ENCODE data around the gene GH1. TPM values are rescaled to one million over a fixed set of nuclear protein-coding genes. Genes with fewer than 3 reads are reported as not detected.
A peak's percentile ranks its signal among the peaks of the same experiment; 100 is the strongest.
"Not testable (repeated sequence)": the region's sequence is repeated elsewhere in the genome, so short reads cannot be mapped to it uniquely, and the experiment has no call there.

Gene GH1
- total RNA-seq, 2 donors from 2014 or later = not detected

- not testable (repeated sequence) for H3K4me3 Mint-ChIP-seq; H3K4me1 Mint-ChIP-seq (ENCODE audit: low read depth in 2 of 2); H3K27me3 Mint-ChIP-seq; H3K9me3 Mint-ChIP-seq; H3K36me3 Mint-ChIP-seq; H3K27ac Mint-ChIP-seq; ATAC-seq; DNase-seq (ENCODE audit: low spot score)
Measured at GRCh38 chr17:63889026-63889848, 29.4 kb downstream of the GH1 start.

- not testable (repeated sequence) for H3K27me3 Mint-ChIP-seq; H3K36me3 Mint-ChIP-seq; DNase-seq (ENCODE audit: low spot score); H3K4me1 Mint-ChIP-seq (ENCODE audit: low read depth in 2 of 2); H3K9me3 Mint-ChIP-seq; ATAC-seq; H3K4me3 Mint-ChIP-seq; H3K27ac Mint-ChIP-seq
Measured at GRCh38 chr17:63885119-63885518, 33.5 kb downstream of the GH1 start.

GRCh38 chr17:63882626-63883126 lies 36.0 kb downstream of the GH1 start:
- not testable (repeated sequence) for H3K27ac Mint-ChIP-seq; ATAC-seq; H3K27me3 Mint-ChIP-seq; H3K9me3 Mint-ChIP-seq; H3K4me3 Mint-ChIP-seq; H3K36me3 Mint-ChIP-seq; H3K4me1 Mint-ChIP-seq (ENCODE audit: low read depth in 2 of 2); DNase-seq (ENCODE audit: low spot score)

GRCh38 chr17:63881935-63882601 lies 36.6 kb downstream of the GH1 start, which contains the start of gene GH2:
GH2 (minus strand) TSS chr17:63881944; CDS start chr17:63881801, 143 bp downstream.
- DNase-seq (ENCODE audit: low spot score) = no peak
- Mint-ChIP-seq H3K36me3 (no peaks in the 10 kb centered on the region), H3K4me1 (ENCODE audit: low read depth in 2 of 2) (peaks cover 0 to 2% of the 10 kb centered on the region in 2 donors), H3K9me3 (no peaks in the 10 kb centered on the region), H3K27me3 (peaks cover 0 to 3% of the 10 kb centered on the region in 2 donors), H3K27ac (no peak within 1 kb of the TSS), H3K4me3 (no peak within 1 kb of the TSS)
- ATAC-seq = peak; percentile 70 to 79

- not testable (repeated sequence) for H3K4me3 Mint-ChIP-seq; DNase-seq (ENCODE audit: low spot score); H3K4me1 Mint-ChIP-seq (ENCODE audit: low read depth in 2 of 2); ATAC-seq; H3K36me3 Mint-ChIP-seq; H3K9me3 Mint-ChIP-seq; H3K27ac Mint-ChIP-seq; H3K27me3 Mint-ChIP-seq
Measured at GRCh38 chr17:63881337-63881736, 37.3 kb downstream of the GH1 start.

GRCh38 chr17:63880706-63881105 lies 37.9 kb downstream of the GH1 start:
- Mint-ChIP-seq H3K36me3 (no peaks in the 10 kb centered on the region), H3K9me3 (no peaks in the 10 kb centered on the region), H3K4me3 (no peak overlapping the region), H3K27me3 (peaks cover 0 to 3% of the 10 kb centered on the region in 2 donors), H3K27ac (no peak overlapping the region), H3K4me1 (ENCODE audit: low read depth in 2 of 2) (peaks cover 0 to 2% of the 10 kb centered on the region in 2 donors)
- no peak for DNase-seq (ENCODE audit: low spot score)
- no peak for ATAC-seq

- H3K27me3 Mint-ChIP-seq; H3K9me3 Mint-ChIP-seq; H3K4me3 Mint-ChIP-seq; H3K36me3 Mint-ChIP-seq; H3K27ac Mint-ChIP-seq; ATAC-seq; H3K4me1 Mint-ChIP-seq (ENCODE audit: low read depth in 2 of 2); DNase-seq (ENCODE audit: low spot score): not testable (repeated sequence)
Measured at GRCh38 chr17:63878413-63878812, 40.2 kb downstream of the GH1 start.

- not testable (repeated sequence) for H3K36me3 Mint-ChIP-seq; H3K4me3 Mint-ChIP-seq; H3K27ac Mint-ChIP-seq; DNase-seq (ENCODE audit: low spot score); ATAC-seq; H3K4me1 Mint-ChIP-seq (ENCODE audit: low read depth in 2 of 2); H3K27me3 Mint-ChIP-seq; H3K9me3 Mint-ChIP-seq
Measured at GRCh38 chr17:63874693-63875092, 43.9 kb downstream of the GH1 start.

GRCh38 chr17:63874061-63874626 lies 44.5 kb downstream of the GH1 start:
- H3K27ac Mint-ChIP-seq; H3K36me3 Mint-ChIP-seq; H3K27me3 Mint-ChIP-seq; H3K4me1 Mint-ChIP-seq (ENCODE audit: low read depth in 2 of 2); H3K9me3 Mint-ChIP-seq; ATAC-seq; DNase-seq (ENCODE audit: low spot score); H3K4me3 Mint-ChIP-seq: not testable (repeated sequence)

GRCh38 chr17:63873577-63873976 lies 45.1 kb downstream of the GH1 start, which contains the start of gene CSH2:
CSH2 (minus strand) TSS chr17:63873677; CDS start chr17:63873614, 63 bp downstream.
- H3K4me3 Mint-ChIP-seq; H3K27me3 Mint-ChIP-seq; ATAC-seq; H3K27ac Mint-ChIP-seq; H3K4me1 Mint-ChIP-seq (ENCODE audit: low read depth in 2 of 2); H3K9me3 Mint-ChIP-seq; DNase-seq (ENCODE audit: low spot score); H3K36me3 Mint-ChIP-seq: not testable (repeated sequence)

GRCh38 chr17:63871646-63872365 lies 46.8 kb downstream of the GH1 start:
- not testable (repeated sequence) for H3K9me3 Mint-ChIP-seq; DNase-seq (ENCODE audit: low spot score); H3K27ac Mint-ChIP-seq; H3K4me3 Mint-ChIP-seq; ATAC-seq; H3K4me1 Mint-ChIP-seq (ENCODE audit: low read depth in 2 of 2); H3K27me3 Mint-ChIP-seq; H3K36me3 Mint-ChIP-seq

- DNase-seq (ENCODE audit: low spot score); H3K27me3 Mint-ChIP-seq; H3K4me1 Mint-ChIP-seq (ENCODE audit: low read depth in 2 of 2); H3K9me3 Mint-ChIP-seq; H3K4me3 Mint-ChIP-seq; H3K36me3 Mint-ChIP-seq; H3K27ac Mint-ChIP-seq; ATAC-seq: not testable (repeated sequence)
Measured at GRCh38 chr17:63870292-63870665, 48.4 kb downstream of the GH1 start.

- ATAC-seq; H3K27ac Mint-ChIP-seq; H3K27me3 Mint-ChIP-seq; H3K9me3 Mint-ChIP-seq; H3K36me3 Mint-ChIP-seq; DNase-seq (ENCODE audit: low spot score); H3K4me1 Mint-ChIP-seq (ENCODE audit: low read depth in 2 of 2); H3K4me3 Mint-ChIP-seq: not testable (repeated sequence)
Measured at GRCh38 chr17:63869491-63870291, 48.9 kb downstream of the GH1 start.

All from natural killer cell treated with Interleukin-12 subunit alpha and Interleukin-12 subunit beta and Interleukin-15 and Interleukin-18, amount 100 ng/mL, for 72 hours (primary cell).